ENCODE results near the gene S100A9.

S100A9 gene

GRCh38 chr1:153367090-153367489 lies 9.4 kb downstream of the S100A9 start:
- H3K9ac ChIP-seq (ENCODE audit: low read length in 5 of 5) = no peak overlapping the region
- no peaks in the 10 kb centered on the region for H3K36me3 ChIP-seq (ENCODE audit: control insufficient read depth in 5 of 5, insufficient read depth in 5 of 5, low read length in 5 of 5)
- H3K4me3 ChIP-seq (ENCODE audit: low read depth in 1 of 5, low read length in 5 of 5) = no peak overlapping the region
- H3K27ac ChIP-seq (ENCODE audit: low read depth, low read length) = no peak overlapping the region
- peaks cover 0 to 4% (median 0%) of the 10 kb centered on the region in 5 donors for H3K4me1 ChIP-seq (ENCODE audit: control insufficient read depth in 5 of 5, insufficient read depth in 5 of 5, low read length in 5 of 5)
- H3K9me3 ChIP-seq (ENCODE audit: control insufficient read depth in 5 of 5, low read length in 5 of 5) = no peaks in the 10 kb centered on the region
- peaks cover 0 to 7% (median 0%) of the 10 kb centered on the region in 5 donors for H3K27me3 ChIP-seq (ENCODE audit: control insufficient read depth in 5 of 5, insufficient read depth in 4 of 5, low read length in 5 of 5)

DNA sequence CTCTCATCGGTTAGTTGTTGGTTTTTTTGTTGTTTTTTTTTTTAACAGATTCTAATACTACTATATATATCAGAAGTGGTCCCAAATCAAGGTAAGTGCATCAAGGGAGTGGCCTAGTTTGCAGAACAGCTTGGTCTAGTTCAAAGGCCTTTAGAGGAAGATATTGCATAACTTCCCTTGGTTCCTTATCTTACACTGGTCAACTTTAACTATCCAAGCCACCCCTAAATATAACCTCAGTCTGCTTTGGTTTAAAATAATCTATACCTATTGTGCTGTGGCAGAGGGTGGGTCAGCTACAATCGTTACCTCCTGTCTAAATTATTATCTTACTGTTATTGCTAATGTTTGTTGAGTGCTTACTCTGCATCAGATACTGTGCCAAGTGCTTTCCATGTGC lies 10.8 kb downstream of the S100A9 start:
- no peak overlapping the region for H3K4me3 ChIP-seq (ENCODE audit: low read depth in 1 of 5, low read length in 5 of 5)
- no peak overlapping the region for H3K9ac ChIP-seq (ENCODE audit: low read length in 5 of 5)
- H3K27me3 ChIP-seq (ENCODE audit: control insufficient read depth in 5 of 5, insufficient read depth in 4 of 5, low read length in 5 of 5) = peaks cover 0 to 3% (median 0%) of the 10 kb centered on the region in 5 donors
- no peak overlapping the region for H3K27ac ChIP-seq (ENCODE audit: low read depth, low read length)
- H3K9me3 ChIP-seq (ENCODE audit: control insufficient read depth in 5 of 5, low read length in 5 of 5) = no peaks in the 10 kb centered on the region
- H3K36me3 ChIP-seq (ENCODE audit: control insufficient read depth in 5 of 5, insufficient read depth in 5 of 5, low read length in 5 of 5) = no peaks in the 10 kb centered on the region
- H3K4me1 ChIP-seq (ENCODE audit: control insufficient read depth in 5 of 5, insufficient read depth in 5 of 5, low read length in 5 of 5) = peaks cover 0 to 4% (median 0%) of the 10 kb centered on the region in 5 donors

- Histone ChIP-seq H3K27ac (ENCODE audit: low read depth, low read length) (no peak overlapping the region), H3K4me3 (ENCODE audit: low read depth in 1 of 5, low read length in 5 of 5) (no peak overlapping the region), H3K27me3 (ENCODE audit: control insufficient read depth in 5 of 5, insufficient read depth in 4 of 5, low read length in 5 of 5) (peaks cover 0 to 3% (median 0%) of the 10 kb centered on the region in 5 donors), H3K36me3 (ENCODE audit: control insufficient read depth in 5 of 5, insufficient read depth in 5 of 5, low read length in 5 of 5) (no peaks in the 10 kb centered on the region), H3K4me1 (ENCODE audit: control insufficient read depth in 5 of 5, insufficient read depth in 5 of 5, low read length in 5 of 5) (peaks cover 0 to 4% (median 0%) of the 10 kb centered on the region in 5 donors), H3K9me3 (ENCODE audit: control insufficient read depth in 5 of 5, low read length in 5 of 5) (no peaks in the 10 kb centered on the region), H3K9ac (ENCODE audit: low read length in 5 of 5) (no peak overlapping the region)
Observed at GRCh38 chr1:153370146-153370545, 12.5 kb downstream of the S100A9 start.

- H3K27ac ChIP-seq (ENCODE audit: low read depth, low read length) = no peak overlapping the region
- no peaks in the 10 kb centered on the region for H3K36me3 ChIP-seq (ENCODE audit: control insufficient read depth in 5 of 5, insufficient read depth in 5 of 5, low read length in 5 of 5)
- H3K9ac ChIP-seq (ENCODE audit: low read length in 5 of 5) = no peak overlapping the region
Observed at GRCh38 chr1:153371231-153371630, 13.6 kb downstream of the S100A9 start.

DNA sequence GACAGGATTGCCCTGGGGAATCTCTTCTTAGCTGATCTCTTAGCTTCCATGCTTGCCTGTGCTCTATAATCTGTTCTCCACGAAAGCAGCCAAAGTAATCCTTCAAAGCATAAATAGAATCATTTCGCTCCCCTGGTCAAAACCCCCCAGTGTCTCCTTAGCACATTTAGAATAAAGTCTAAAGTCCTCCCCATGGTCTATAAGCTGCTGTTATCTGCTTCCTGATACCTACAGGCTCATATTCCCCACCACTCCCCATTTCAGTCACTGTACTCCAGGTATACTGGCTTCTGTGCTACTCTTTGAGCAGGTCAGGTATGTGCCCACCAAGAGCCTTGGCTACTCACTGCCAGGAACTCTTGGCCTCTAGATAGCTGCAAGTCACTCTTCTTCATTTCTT lies 14.9 kb downstream of the S100A9 start:
- Histone ChIP-seq H3K27ac (ENCODE audit: low read depth, low read length) (no peak overlapping the region), H3K9me3 (ENCODE audit: control insufficient read depth in 5 of 5, low read length in 5 of 5) (no peaks in the 10 kb centered on the region), H3K4me3 (ENCODE audit: low read depth in 1 of 5, low read length in 5 of 5) (no peak overlapping the region), H3K36me3 (ENCODE audit: control insufficient read depth in 5 of 5, insufficient read depth in 5 of 5, low read length in 5 of 5) (no peaks in the 10 kb centered on the region), H3K4me1 (ENCODE audit: control insufficient read depth in 5 of 5, insufficient read depth in 5 of 5, low read length in 5 of 5) (peaks cover 0 to 2% (median 0%) of the 10 kb centered on the region in 5 donors), H3K27me3 (ENCODE audit: control insufficient read depth in 5 of 5, insufficient read depth in 4 of 5, low read length in 5 of 5) (no peaks in the 10 kb centered on the region), H3K9ac (ENCODE audit: low read length in 5 of 5) (no peak overlapping the region)

More at GRCh38 chr1:153371231-153371630, 13.6 kb downstream of the S100A9 start:
- Histone ChIP-seq H3K9me3 (ENCODE audit: control insufficient read depth in 5 of 5, low read length in 5 of 5) (no peaks in the 10 kb centered on the region), H3K4me1 (ENCODE audit: control insufficient read depth in 5 of 5, insufficient read depth in 5 of 5, low read length in 5 of 5) (peaks cover 0 to 4% (median 0%) of the 10 kb centered on the region in 5 donors), H3K27me3 (ENCODE audit: control insufficient read depth in 5 of 5, insufficient read depth in 4 of 5, low read length in 5 of 5) (no peaks in the 10 kb centered on the region), H3K4me3 (ENCODE audit: low read depth in 1 of 5, low read length in 5 of 5) (no peak overlapping the region)

DNA sequence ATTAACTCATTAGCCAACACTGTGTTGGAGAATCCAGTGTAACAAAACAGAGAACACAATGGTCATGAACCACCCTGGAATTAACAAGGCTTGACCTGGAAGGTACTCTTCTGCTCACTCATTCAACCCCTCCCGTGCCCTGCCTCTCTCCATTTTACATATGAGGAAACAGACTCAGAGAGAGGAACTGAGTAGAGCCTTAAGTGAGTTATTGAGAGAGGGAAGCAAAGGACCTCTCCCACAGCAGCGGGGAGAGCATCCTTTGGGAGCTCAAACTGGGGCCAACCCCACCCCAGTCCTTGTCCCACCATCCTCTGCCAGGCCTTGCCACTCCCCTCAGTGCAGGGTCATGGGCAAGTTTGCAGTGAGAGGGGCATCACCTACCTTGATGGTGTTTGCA lies 16.4 kb downstream of the S100A9 start:
- Histone ChIP-seq H3K36me3 (ENCODE audit: control insufficient read depth in 5 of 5, insufficient read depth in 5 of 5, low read length in 5 of 5) (no peaks in the 10 kb centered on the region), H3K27me3 (ENCODE audit: control insufficient read depth in 5 of 5, insufficient read depth in 4 of 5, low read length in 5 of 5) (no peaks in the 10 kb centered on the region), H3K9me3 (ENCODE audit: control insufficient read depth in 5 of 5, low read length in 5 of 5) (no peaks in the 10 kb centered on the region), H3K4me3 (ENCODE audit: low read depth in 1 of 5, low read length in 5 of 5) (no peak overlapping the region), H3K9ac (ENCODE audit: low read length in 5 of 5) (no peak overlapping the region), H3K4me1 (ENCODE audit: control insufficient read depth in 5 of 5, insufficient read depth in 5 of 5, low read length in 5 of 5) (no peaks in the 10 kb centered on the region), H3K27ac (ENCODE audit: low read depth, low read length) (no peak overlapping the region)

DNA sequence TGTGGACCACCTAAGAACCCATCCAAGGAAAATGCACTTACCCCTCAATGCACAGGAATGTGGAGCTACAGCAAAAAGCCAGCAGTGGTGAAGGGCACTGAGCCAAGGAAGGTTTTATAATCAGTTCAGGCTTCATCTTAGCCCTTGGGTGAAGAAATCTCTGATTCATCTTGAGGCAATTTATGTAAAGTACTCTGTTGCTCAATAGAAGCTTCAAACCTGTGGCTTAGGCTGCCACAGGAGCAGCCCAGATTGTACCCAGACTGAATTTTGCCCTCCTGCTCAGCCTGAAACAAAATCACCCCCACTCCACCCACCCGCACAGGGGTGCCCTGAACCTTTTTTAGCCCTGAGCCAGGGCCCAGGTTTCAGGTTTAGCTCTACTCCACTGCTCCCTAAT lies 17.9 kb downstream of the S100A9 start, which contains the start of gene S100A12:
Gene S100A12 (minus strand): TSS at position 111 of the 400 bp plus-strand sequence. CDS start 1,029 bp downstream, outside the sequence.
- H3K4me1 ChIP-seq (ENCODE audit: control insufficient read depth in 5 of 5, insufficient read depth in 5 of 5, low read length in 5 of 5) = no peaks in the 10 kb centered on the region
- H3K27ac ChIP-seq (ENCODE audit: low read depth, low read length) = no peak within 1 kb of the TSS
- no peaks in the 10 kb centered on the region for H3K36me3 ChIP-seq (ENCODE audit: control insufficient read depth in 5 of 5, insufficient read depth in 5 of 5, low read length in 5 of 5)
- peaks cover 0 to 3% (median under 1%) of the 10 kb centered on the region in 5 donors for H3K9me3 ChIP-seq (ENCODE audit: control insufficient read depth in 5 of 5, low read length in 5 of 5)
- no peaks in the 10 kb centered on the region for H3K27me3 ChIP-seq (ENCODE audit: control insufficient read depth in 5 of 5, insufficient read depth in 4 of 5, low read length in 5 of 5)
- H3K4me3 ChIP-seq (ENCODE audit: low read depth in 1 of 5, low read length in 5 of 5) = no peak within 1 kb of the TSS
- no peak within 1 kb of the TSS for H3K9ac ChIP-seq (ENCODE audit: low read length in 5 of 5)

- Histone ChIP-seq H3K27me3 (ENCODE audit: control insufficient read depth in 5 of 5, insufficient read depth in 4 of 5, low read length in 5 of 5) (no peaks in the 10 kb centered on the region), H3K4me1 (ENCODE audit: control insufficient read depth in 5 of 5, insufficient read depth in 5 of 5, low read length in 5 of 5) (peaks cover 0 to under 1% (median 0%) of the 10 kb centered on the region in 5 donors), H3K27ac (ENCODE audit: low read depth, low read length) (no peak overlapping the region), H3K9ac (ENCODE audit: low read length in 5 of 5) (no peak overlapping the region), H3K4me3 (ENCODE audit: low read depth in 1 of 5, low read length in 5 of 5) (no peak overlapping the region), H3K36me3 (ENCODE audit: control insufficient read depth in 5 of 5, insufficient read depth in 5 of 5, low read length in 5 of 5) (no peaks in the 10 kb centered on the region), H3K9me3 (ENCODE audit: control insufficient read depth in 5 of 5, low read length in 5 of 5) (peaks cover 0 to 16% (median 7%) of the 10 kb centered on the region in 5 donors)
Observed at GRCh38 chr1:153379591-153379990, 21.9 kb downstream of the S100A9 start.

DNA sequence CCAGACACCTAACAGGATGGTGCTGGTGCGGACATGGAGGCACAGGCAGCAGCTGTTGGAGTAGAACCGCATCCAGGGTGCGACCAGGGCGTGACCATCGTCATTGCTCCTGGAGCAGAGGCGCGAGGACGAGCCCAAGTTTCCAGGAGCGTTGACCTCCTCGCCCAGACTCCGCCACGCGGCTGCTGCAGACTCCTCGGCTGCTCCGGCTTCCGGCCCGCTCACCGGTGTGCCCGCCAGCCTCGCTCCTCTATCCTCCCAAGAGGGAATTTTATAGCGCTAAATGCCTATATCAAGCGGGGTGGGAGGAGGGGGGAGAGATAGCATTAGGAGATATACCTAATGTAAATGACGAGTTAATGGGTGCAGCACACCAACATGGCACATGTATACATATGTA lies 23.1 kb downstream of the S100A9 start:
- no peaks in the 10 kb centered on the region for H3K36me3 ChIP-seq (ENCODE audit: control insufficient read depth in 5 of 5, insufficient read depth in 5 of 5, low read length in 5 of 5)
- H3K4me3 ChIP-seq (ENCODE audit: low read depth in 1 of 5, low read length in 5 of 5) = no peak overlapping the region
- H3K9me3 ChIP-seq (ENCODE audit: control insufficient read depth in 5 of 5, low read length in 5 of 5) = peaks cover 0 to 16% (median 7%) of the 10 kb centered on the region in 5 donors
- peaks cover 0 to 4% (median 0%) of the 10 kb centered on the region in 5 donors for H3K4me1 ChIP-seq (ENCODE audit: control insufficient read depth in 5 of 5, insufficient read depth in 5 of 5, low read length in 5 of 5)
- no peaks in the 10 kb centered on the region for H3K27me3 ChIP-seq (ENCODE audit: control insufficient read depth in 5 of 5, insufficient read depth in 4 of 5, low read length in 5 of 5)
- no peak overlapping the region for H3K27ac ChIP-seq (ENCODE audit: low read depth, low read length)
- H3K9ac ChIP-seq (ENCODE audit: low read length in 5 of 5) = no peak overlapping the region

DNA sequence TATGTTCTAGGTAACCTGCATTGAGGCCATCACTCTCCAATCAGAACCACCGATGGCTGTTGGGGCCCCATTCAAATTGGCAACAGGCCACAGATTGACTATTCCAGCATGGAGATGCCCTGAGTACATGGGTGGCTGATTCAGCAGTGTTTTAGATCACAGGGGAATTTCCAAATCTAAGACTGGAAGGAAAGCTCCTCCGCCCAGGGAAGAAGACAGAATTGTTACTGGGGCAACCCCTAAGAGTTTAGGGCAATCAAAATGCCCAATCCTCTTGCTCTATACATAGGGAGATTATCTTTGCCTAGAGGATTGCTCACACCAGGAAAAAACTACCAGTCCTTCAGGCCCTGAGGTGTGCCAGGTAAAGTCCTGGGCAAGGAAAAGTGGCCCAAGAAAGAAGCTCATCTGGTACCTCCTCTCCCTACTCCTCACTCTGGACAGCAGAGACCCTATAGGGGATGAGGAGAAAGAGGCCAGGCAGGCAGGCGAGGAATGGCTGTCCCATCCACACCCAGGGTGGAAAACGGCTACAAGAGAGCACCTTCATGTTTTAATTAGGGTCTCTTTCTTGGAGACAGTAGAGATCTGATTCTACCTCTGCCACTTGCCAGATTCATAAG lies 27.4 kb downstream of the S100A9 start:
- no peak overlapping the region for H3K27ac ChIP-seq (ENCODE audit: low read depth, low read length)
- peaks cover 0 to 16% (median 7%) of the 10 kb centered on the region in 5 donors for H3K9me3 ChIP-seq (ENCODE audit: control insufficient read depth in 5 of 5, low read length in 5 of 5)
- no peaks in the 10 kb centered on the region for H3K36me3 ChIP-seq (ENCODE audit: control insufficient read depth in 5 of 5, insufficient read depth in 5 of 5, low read length in 5 of 5)
- peaks cover 0 to 8% (median 0%) of the 10 kb centered on the region in 5 donors for H3K4me1 ChIP-seq (ENCODE audit: control insufficient read depth in 5 of 5, insufficient read depth in 5 of 5, low read length in 5 of 5)
- H3K9ac ChIP-seq (ENCODE audit: low read length in 5 of 5) = no peak overlapping the region
- no peak overlapping the region for H3K4me3 ChIP-seq (ENCODE audit: low read depth in 1 of 5, low read length in 5 of 5)
- H3K27me3 ChIP-seq (ENCODE audit: control insufficient read depth in 5 of 5, insufficient read depth in 4 of 5, low read length in 5 of 5) = no peaks in the 10 kb centered on the region
